ENCODE data around the gene PHETA1.
"Not testable (repeated sequence)": the region's sequence is repeated elsewhere in the genome, so short reads cannot be mapped to it uniquely, and the experiment has no call there.

The PHETA1 gene

DNA sequence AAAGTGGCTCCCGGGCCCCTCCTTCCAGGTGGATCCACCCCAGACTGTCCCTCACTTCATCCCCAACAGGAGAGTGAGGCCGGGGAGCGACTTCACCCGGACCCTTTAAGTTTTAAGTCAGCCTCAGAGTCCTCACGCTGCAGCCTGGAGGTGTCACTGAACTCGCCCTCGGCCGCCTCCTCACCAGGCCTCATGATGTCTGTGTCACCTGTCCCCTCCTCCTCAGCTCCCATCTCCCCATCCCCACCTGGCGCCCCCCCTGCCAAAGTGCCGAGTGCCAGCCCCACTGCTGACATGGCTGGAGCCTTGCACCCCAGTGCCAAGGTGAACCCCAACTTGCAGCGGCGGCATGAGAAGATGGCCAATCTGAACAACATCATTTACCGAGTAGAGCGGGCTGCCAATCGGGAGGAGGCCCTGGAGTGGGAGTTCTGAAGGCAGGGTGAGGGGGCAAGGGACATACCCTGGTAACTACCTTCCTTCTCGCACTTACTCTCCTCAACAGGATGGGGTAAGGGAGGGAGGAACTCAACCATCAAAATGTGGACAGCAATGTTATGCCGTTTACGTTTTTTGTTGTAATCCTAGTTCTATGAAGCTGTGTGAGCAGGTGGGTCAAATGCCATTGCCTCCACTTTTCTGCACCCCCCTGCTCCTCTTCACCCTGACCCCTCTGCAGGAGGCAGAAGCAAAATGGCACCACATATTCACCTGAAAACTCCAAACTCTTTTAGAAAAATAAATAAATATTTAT is 20.8 kb downstream of the PHETA1 start:
- DNase-seq: no peak

DNA sequence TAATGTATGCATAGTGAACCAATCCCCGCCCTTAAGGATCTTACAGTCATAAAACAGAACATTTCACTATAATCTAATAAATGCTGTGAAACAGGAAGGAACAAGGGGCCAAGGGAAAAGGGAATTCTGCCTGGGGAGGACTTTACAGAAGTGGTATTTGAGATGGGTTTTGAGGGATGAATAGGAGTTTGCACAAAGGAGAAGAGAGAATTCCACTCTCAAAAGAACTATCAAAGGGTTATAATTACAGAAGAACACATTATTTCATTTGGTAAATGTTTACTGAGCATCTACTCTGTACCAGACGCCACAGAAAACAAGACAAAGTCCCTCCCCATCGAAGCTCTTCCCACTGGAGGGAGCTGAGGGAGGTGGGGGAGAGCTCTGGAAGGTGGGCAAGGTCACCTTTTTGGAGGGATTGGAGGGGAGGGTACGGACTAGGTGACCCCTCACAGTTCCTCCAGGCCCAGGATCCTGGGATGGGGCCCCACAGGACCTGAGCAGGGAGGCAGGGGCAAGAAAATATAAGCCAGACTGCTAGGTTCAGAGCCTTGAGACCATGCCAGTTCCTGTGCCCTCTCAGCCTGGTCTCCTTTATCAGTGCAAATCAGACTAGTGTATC is 24.5 kb downstream of the PHETA1 start:
- DNase-seq: no peak

DNA sequence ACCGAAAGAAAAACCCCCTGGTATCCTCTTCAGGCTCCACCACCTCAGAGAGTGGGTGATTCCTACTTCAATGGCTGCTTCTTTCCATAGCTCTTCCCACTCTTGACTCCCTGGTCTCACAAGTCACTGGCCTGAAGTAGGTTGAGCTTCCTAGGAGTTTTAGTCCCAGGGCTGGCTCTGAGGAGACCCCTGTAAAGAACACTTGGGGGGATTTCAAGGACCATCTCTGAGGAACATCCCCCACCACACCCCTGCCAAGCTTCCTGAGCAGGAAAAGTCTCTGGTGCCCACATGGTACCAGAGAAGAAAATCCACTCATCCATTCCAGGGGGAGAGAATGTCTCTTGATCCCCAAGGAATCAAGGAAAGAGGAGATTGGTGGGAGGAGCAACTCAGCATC is 25.7 kb downstream of the PHETA1 start:
- DNase-seq: no peak

DNA sequence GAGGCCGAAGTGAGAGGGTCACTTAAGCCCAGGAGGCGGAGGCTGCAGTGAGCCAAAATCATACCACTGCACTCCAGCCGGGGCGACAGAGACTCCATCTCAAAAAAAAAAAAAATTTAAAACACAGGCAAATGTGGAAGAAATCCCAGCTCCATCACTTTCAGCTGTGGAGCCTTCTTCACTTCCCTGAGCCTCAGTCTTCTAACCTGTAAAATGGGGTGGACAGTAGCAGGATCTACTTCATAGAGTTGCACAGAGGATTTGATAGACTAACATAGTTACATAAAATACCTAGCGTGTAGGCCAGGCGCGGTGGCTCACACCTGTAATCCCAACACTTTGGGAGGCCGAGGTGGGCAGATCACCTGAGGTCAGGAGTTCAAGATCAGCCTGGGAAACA is 26.5 kb downstream of the PHETA1 start:
- DNase-seq: no peak

GRCh38 chr12:111341426-111342065 is 27.3 kb downstream of the PHETA1 start:
- no peak for DNase-seq

DNA sequence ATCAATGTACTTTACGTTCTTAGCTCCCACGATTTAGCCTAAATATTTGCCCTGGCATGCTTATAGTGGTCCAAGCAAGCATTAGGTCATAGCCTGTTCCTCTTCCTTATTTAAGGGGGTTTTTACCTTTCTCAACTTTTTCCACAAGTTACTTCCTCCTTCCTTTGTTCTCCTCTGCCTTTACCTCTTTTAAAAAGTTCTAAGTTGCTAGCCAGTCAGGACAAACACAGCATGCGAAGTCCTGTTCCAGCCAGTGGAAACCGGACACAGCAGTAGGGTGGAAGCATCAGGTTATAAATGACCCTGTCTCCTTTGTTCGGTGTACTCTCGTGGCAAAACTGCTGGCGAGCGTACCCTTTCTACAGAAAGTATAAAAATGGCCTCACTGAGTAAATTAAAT is 28.2 kb downstream of the PHETA1 start:
- DNase-seq: peak; percentile 15

DNA sequence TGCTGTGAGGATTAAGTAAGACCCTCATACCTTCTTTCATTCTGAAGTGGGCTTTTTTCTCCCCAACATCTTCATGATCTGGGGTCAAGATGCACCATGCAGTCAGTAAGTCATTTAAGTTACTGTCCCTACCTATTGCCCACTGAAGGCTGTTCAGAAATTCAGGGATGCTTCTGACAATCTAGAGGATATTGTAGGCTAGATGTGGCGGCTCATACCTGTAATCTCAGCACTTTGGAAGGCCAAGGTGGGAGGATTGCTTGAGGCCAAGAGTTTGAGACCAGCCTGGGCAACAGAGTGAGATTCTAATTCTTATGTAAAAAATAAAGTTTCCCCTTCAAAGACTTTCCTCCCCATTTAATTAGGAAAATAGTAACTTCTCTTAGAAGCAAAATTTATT is 28.7 kb downstream of the PHETA1 start:
- DNase-seq: no peak

DNA sequence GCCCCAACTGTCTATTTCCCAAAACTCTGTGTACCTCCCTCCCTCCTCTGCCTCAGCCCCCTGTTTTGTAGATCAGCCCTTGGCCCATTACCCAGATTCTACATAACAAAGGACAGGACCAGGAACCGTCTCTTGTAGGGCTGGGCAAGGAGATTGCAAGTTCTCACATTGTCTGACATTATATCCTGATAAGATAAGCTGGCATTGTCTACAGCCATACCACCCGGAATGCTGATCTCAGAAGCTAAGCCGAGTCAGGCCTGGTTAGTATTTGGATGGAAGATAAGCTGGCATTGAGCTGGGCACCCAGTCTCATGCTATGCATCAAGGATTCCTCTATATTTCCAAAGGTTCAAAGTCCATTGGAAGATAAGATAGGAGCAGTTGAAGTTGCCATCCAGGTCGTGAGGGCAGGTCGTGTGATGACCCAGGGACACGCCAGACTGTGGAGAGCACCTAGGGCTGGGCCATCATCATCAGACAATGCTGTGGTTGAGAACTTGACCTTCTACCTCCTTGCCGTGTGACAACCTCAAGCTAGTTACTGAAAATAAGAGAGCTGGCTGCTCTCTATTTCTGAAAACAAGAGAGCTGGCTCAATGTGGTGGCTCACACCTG is 29.5 kb downstream of the PHETA1 start:
- DNase-seq: no peak

DNA sequence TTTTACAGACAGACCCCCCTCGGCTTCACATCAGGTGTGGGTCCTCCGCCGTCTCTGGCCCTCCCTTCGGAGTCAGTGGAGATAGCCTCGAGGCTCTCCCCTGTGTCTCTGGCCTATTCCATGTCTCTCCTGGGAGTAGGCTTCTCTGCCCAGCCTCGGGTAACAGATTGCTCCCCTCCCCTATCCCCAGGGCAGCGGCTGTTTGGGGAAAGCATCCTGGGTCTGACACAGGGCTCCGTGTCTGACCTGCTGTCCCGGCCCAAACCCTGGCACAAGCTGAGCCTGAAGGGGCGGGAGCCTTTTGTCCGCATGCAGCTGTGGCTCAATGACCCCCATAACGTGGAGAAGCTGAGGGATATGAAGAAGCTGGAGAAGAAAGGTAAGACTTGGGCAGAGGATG is 30.8 kb downstream of the PHETA1 start:
- DNase-seq: no peak

DNA sequence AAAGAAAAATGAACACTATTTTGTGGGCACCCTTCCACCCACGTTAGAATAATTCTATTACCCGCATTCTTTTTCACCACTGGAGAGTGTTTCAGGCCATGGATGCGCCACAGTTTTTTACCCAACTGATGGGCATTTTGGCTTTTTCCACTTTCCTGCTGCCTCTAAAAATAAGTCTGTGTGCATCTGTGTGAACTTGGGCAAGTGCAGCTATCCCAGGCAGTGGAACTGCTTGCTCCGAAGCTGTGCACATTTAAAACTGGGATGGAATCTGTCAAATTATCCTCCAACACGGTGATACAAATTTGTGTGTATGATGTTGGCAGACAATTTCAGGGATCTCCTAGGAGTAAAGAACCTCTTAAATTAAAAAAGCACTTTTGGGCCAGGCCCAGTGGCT is 31.5 kb downstream of the PHETA1 start:
- DNase-seq: no peak

DNA sequence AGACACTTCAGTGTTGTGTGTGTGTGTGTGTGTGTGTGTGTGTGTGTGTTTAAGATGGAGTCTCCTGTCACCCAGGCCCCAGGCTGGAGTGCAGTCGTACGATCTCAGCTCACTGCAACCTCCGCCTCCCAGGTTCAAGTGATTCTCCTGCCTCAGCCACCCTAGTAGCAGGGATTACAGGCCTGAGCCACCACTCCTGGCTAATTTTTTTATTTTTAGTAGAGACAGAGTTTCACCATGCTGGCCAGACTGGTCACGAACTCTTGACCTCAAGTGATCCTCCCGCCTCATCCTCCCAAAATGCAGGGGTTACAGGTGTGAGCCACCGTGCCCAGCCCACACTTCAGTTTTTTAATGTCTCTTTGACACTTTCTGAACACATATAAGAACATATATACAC is 32.5 kb downstream of the PHETA1 start:
- not testable (repeated sequence) for DNase-seq

DNA sequence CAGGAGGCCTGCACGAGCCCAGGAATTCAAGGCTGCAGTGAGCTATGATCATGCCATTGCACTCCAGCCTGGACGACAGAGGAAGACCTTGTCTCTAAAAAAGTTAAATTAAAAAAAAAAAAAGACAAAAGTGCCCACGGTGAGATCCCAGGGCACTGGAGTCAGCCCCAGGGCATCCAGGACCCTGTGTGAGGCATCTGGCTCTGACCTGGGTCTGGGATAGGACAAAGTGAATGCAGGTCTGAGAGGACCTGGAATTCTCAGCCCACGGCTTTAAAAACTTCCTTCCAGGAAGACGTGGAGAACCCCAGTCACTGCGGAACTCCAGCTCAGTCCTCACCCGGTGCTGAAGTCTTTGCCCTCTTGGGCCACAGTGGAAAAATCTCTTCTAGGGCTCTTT is 33.1 kb downstream of the PHETA1 start:
- DNase-seq: no peak

- not testable (repeated sequence) for DNase-seq
Measured at GRCh38 chr12:111335301-111335700, 33.6 kb downstream of the PHETA1 start.

- DNase-seq: no peak
Measured at GRCh38 chr12:111334393-111334915, 34.4 kb downstream of the PHETA1 start.

GRCh38 chr12:111330800-111331752 is 37.8 kb downstream of the PHETA1 start:
- DNase-seq: peak; percentile 75

DNA sequence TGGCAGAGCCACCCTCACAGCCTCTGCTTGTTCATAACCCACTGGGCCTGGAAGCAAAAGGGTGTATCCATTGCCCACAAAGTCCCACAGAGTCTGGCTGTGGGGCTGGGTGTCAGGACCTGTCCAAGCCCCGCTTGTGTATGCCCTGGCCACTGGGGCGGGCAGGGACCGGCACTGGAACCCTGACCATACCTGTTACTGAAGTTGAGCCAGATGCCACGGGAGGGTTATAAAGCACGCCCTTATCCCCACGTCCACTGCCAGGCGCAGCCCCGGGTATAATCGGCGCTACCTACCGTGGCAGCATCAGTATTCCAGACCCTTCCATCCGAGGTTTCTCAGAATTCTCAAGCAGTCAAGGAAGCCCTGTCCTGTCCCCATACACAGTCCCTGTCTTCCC is 40.8 kb downstream of the PHETA1 start:
- DNase-seq: no peak

DNA sequence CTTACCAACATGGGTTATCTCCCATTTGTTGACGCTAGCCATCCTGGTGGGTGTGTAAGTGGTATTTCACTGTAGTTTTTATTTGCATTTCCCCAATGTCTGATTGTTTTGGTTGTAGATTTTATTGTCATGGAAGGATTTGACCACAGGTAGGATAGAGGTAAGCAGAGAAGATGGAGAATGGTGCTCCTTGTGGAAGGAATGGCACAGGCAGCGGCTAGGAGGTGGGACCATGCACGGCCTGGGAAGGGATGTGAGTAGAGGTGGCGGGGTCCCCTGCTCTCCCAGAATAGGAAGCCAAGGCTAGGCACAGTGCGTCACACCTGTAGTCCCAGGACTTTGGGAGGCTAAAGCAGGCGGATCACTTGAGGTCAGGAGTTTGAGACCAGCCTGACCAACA is 41.4 kb downstream of the PHETA1 start:
- DNase-seq: no peak

DNA sequence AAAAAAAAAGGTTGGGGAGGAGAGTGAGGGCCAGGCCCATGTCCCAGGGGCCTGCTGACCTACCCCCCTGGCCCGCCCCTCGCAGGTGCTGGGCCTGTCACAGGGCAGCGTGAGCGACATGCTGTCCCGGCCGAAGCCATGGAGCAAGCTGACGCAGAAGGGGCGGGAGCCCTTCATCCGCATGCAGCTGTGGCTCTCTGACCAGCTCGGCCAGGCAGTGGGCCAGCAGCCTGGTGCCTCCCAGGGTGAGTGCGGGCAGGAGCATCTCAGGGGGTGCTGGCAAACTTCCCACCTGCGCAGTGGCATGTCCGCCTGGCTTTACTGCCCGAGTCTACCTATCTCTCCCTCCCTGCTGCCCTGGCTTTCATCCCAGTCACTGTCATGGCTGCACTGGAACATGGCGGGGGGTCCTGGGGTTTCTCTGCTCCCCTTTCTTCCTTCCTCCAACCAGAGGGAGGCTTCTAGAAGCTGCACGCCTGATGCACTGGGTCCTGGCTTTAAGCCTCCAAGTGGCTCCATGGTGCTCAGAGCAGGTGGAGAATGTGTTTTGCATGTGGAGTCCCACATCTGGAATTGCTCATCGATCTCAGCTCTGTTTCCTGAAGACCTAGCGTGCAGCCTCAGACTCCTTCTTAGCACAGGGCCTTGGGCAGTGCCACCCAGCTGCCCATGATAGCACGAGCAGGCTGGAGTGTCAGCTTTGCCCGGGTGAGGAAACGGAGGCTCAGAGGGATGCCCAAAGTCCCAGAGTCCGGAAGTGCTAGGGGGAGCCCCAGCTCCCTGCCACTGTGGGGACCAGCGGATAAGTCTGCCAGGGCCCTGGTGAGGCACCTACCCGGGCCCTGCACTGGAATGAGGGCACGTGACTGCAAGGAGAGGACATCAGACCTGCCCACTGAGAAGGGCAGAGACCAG is 46.3 kb downstream of the PHETA1 start:
- no peak for DNase-seq

DNA sequence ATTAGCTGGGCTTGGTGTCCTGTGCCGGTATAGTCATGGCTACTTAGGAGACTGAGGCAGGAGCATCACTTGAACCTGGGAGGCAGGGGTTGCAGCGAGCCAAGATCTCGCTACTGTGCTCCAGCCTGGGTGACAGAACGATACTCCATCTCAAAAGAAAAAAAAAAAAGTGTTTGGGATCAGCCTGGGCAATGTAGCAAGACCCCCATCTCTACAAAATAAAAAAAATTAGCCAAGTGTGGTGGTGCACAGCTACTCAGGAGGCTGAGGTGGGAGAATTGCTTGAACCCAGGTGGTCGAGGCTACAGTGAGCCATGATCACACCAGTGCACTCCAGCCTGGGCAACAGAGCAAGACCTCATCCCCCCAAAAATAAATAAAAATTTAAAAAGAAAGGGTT is 47.6 kb downstream of the PHETA1 start:
- DNase-seq: no peak

GRCh38 chr12:111320258-111321050 is 48.4 kb downstream of the PHETA1 start:
- DNase-seq: no peak
